ENCODE measurements around the gene RAP1A.

RAP1A gene

GRCh38 chr1:111571239-111571638 lies 48.4 kb upstream of the RAP1A start:
- no peaks in the 10 kb centered on the region for H4K20me1 ChIP-seq (ENCODE audit: insufficient read depth, low read length, poor library complexity, severe bottlenecking)
- no peak overlapping the region for H3K4me2 ChIP-seq (ENCODE audit: low read depth, low read length, poor library complexity, severe bottlenecking)
- no peaks in the 10 kb centered on the region for H3K9me3 ChIP-seq (ENCODE audit: insufficient read depth, low read depth, low read length)
- no peaks in the 10 kb centered on the region for H3K79me2 ChIP-seq (ENCODE audit: insufficient read depth, low read length)
- TF ChIP-seq CTCF (conservative IDR thresholded peaks at IDR 0.05; ENCODE audit: low read length) (no peak), EZH2phosphoT487 (IDR thresholded peaks at IDR 0.05; ENCODE audit: borderline replicate concordance) (no peak)
- H3K9me2 ChIP-seq (replicated peaks; ENCODE audit: low read depth, low read length) = no peaks in the 10 kb centered on the region
- no peak overlapping the region for H3K4me3 ChIP-seq (ENCODE audit: low read length, poor library complexity, severe bottlenecking)
- no peaks in the 10 kb centered on the region for H3K36me3 ChIP-seq (ENCODE audit: insufficient read depth, low read length)
- H3K27me3 ChIP-seq (ENCODE audit: insufficient read depth, low read length, poor library complexity, severe bottlenecking) = no peaks in the 10 kb centered on the region
- H3K4me1 ChIP-seq (ENCODE audit: insufficient read depth, low read length, poor library complexity, severe bottlenecking) = no peaks in the 10 kb centered on the region
- H3F3A ChIP-seq (ENCODE audit: low read depth) = no peaks in the 10 kb centered on the region
- H2AFZ ChIP-seq (ENCODE audit: low read length) = no peak overlapping the region
- no peak overlapping the region for H3K9ac ChIP-seq (ENCODE audit: low read depth, low read length, poor library complexity, severe bottlenecking)

GRCh38 chr1:111571987-111572386 lies 47.6 kb upstream of the RAP1A start:
- Histone ChIP-seq H2AFZ (ENCODE audit: low read length) (no peak overlapping the region), H3K4me1 (ENCODE audit: insufficient read depth, low read length, poor library complexity, severe bottlenecking) (no peaks in the 10 kb centered on the region), H3K36me3 (ENCODE audit: insufficient read depth, low read length) (no peaks in the 10 kb centered on the region), H3K9me3 (ENCODE audit: insufficient read depth, low read depth, low read length) (no peaks in the 10 kb centered on the region), H3K79me2 (ENCODE audit: insufficient read depth, low read length) (no peaks in the 10 kb centered on the region), H3K27me3 (ENCODE audit: insufficient read depth, low read length, poor library complexity, severe bottlenecking) (no peaks in the 10 kb centered on the region), H3K4me2 (ENCODE audit: low read depth, low read length, poor library complexity, severe bottlenecking) (no peak overlapping the region), H3K4me3 (ENCODE audit: low read length, poor library complexity, severe bottlenecking) (no peak overlapping the region), H4K20me1 (ENCODE audit: insufficient read depth, low read length, poor library complexity, severe bottlenecking) (no peaks in the 10 kb centered on the region), H3F3A (ENCODE audit: low read depth) (no peaks in the 10 kb centered on the region), H3K9ac (ENCODE audit: low read depth, low read length, poor library complexity, severe bottlenecking) (no peak overlapping the region), H3K9me2 (replicated peaks; ENCODE audit: low read depth, low read length) (no peaks in the 10 kb centered on the region)
- TF ChIP-seq EZH2phosphoT487 (IDR thresholded peaks at IDR 0.05; ENCODE audit: borderline replicate concordance) (no peak), CTCF (conservative IDR thresholded peaks at IDR 0.05; ENCODE audit: low read length) (no peak)

- no peaks in the 10 kb centered on the region for H3K27me3 ChIP-seq (ENCODE audit: insufficient read depth, low read length, poor library complexity, severe bottlenecking)
- H3K4me2 ChIP-seq (ENCODE audit: low read depth, low read length, poor library complexity, severe bottlenecking) = no peak overlapping the region
- H3K79me2 ChIP-seq (ENCODE audit: insufficient read depth, low read length) = no peaks in the 10 kb centered on the region
- H3K4me1 ChIP-seq (ENCODE audit: insufficient read depth, low read length, poor library complexity, severe bottlenecking) = no peaks in the 10 kb centered on the region
- H3K9me2 ChIP-seq (replicated peaks; ENCODE audit: low read depth, low read length) = no peaks in the 10 kb centered on the region
- no peaks in the 10 kb centered on the region for H4K20me1 ChIP-seq (ENCODE audit: insufficient read depth, low read length, poor library complexity, severe bottlenecking)
- no peaks in the 10 kb centered on the region for H3F3A ChIP-seq (ENCODE audit: low read depth)
- no peaks in the 10 kb centered on the region for H3K9me3 ChIP-seq (ENCODE audit: insufficient read depth, low read depth, low read length)
- H2AFZ ChIP-seq (ENCODE audit: low read length) = no peak overlapping the region
- no peak for TF ChIP-seq CTCF (conservative IDR thresholded peaks at IDR 0.05; ENCODE audit: low read length)
- no peak for TF ChIP-seq EZH2phosphoT487 (IDR thresholded peaks at IDR 0.05; ENCODE audit: borderline replicate concordance)
- no peak overlapping the region for H3K9ac ChIP-seq (ENCODE audit: low read depth, low read length, poor library complexity, severe bottlenecking)
- no peak overlapping the region for H3K4me3 ChIP-seq (ENCODE audit: low read length, poor library complexity, severe bottlenecking)
- H3K36me3 ChIP-seq (ENCODE audit: insufficient read depth, low read length) = no peaks in the 10 kb centered on the region
Observed at GRCh38 chr1:111576547-111576946, 43.0 kb upstream of the RAP1A start.
